ENCODE results near the gene CDC42EP4.

DNA sequence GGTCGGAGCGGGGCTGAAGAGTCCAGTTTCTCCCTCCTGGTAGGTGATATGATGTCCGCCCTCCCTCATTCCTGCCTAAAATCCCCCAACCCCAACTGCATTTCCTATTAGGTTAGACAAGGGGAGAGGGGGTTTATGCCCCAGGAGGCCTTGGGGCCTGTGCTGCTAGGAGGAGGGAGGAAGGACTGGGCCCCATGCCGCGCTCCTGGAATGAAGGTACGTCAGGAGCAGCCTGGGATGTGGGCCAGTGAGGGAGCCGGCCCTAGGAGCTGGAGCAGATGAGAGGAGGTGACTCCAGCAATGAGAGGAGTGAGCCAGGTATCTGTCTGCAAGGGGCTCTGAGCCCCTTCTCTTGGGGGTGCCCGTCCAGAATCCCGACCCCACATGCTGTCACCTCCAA, 46.9 kb upstream of the CDC42EP4 start:
- TF ChIP-seq POLR2AphosphoS5 (IDR thresholded peaks at IDR 0.05): no peak
- TF ChIP-seq, protein P1, sequence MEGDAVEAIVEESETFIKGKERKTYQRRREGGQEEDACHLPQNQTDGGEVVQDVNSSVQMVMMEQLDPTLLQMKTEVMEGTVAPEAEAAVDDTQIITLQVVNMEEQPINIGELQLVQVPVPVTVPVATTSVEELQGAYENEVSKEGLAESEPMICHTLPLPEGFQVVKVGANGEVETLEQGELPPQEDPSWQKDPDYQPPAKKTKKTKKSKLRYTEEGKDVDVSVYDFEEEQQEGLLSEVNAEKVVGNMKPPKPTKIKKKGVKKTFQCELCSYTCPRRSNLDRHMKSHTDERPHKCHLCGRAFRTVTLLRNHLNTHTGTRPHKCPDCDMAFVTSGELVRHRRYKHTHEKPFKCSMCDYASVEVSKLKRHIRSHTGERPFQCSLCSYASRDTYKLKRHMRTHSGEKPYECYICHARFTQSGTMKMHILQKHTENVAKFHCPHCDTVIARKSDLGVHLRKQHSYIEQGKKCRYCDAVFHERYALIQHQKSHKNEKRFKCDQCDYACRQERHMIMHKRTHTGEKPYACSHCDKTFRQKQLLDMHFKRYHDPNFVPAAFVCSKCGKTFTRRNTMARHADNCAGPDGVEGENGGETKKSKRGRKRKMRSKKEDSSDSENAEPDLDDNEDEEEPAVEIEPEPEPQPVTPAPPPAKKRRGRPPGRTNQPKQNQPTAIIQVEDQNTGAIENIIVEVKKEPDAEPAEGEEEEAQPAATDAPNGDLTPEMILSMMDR (IDR thresholded peaks at IDR 0.05): no peak

Data from stomach (tissue), 4 donors.